ENCODE measurements around the gene VWA3A.

- TF ChIP-seq CTCF (conservative IDR thresholded peaks at IDR 0.05; ENCODE audit: low read depth, low read length): no peak
- TF ChIP-seq EZH2 (IDR thresholded peaks at IDR 0.05; ENCODE audit: low read length, unreplicated experiment): no peak
These were observed 5.9 kb upstream of the VWA3A start for GRCh38 chr16:22086440-22086839.
